ENCODE results near the gene ZGPAT.

GRCh38 chr20:63699466-63700198 is 8.2 kb upstream of the ZGPAT start:
- TF ChIP-seq, protein P1, sequence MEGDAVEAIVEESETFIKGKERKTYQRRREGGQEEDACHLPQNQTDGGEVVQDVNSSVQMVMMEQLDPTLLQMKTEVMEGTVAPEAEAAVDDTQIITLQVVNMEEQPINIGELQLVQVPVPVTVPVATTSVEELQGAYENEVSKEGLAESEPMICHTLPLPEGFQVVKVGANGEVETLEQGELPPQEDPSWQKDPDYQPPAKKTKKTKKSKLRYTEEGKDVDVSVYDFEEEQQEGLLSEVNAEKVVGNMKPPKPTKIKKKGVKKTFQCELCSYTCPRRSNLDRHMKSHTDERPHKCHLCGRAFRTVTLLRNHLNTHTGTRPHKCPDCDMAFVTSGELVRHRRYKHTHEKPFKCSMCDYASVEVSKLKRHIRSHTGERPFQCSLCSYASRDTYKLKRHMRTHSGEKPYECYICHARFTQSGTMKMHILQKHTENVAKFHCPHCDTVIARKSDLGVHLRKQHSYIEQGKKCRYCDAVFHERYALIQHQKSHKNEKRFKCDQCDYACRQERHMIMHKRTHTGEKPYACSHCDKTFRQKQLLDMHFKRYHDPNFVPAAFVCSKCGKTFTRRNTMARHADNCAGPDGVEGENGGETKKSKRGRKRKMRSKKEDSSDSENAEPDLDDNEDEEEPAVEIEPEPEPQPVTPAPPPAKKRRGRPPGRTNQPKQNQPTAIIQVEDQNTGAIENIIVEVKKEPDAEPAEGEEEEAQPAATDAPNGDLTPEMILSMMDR (IDR thresholded peaks at IDR 0.05; ENCODE audit: poor library complexity, severe bottlenecking) = no peak
- no peak for TF ChIP-seq POLR2AphosphoS5 (IDR thresholded peaks at IDR 0.05)
